Measurements from ENCODE around the gene ZBTB4. TPM values are rescaled to one million over a fixed set of nuclear protein-coding genes. Genes with fewer than 3 reads are reported as not detected.
"Not testable (repeated sequence)": the region's sequence is repeated elsewhere in the genome, so short reads cannot be mapped to it uniquely, and the experiment has no call there.

ZBTB4 gene
- total RNA-seq, 2 donors from 2014 or later, result 67.3 to 67.9 TPM

GRCh38 chr17:7497228-7497627 lies 17.8 kb upstream of the ZBTB4 start:
- peak; percentile 74 for DNase-seq (ENCODE audit: low spot score)
- intact Hi-C loops (cut with DNase I), result loop anchor here in 1 of 2 donors (5.0 kb wide), 1 partner anchor 970 kb away; no protein-coding TSS in a partner anchor

GRCh38 chr17:7496470-7497183 lies 17.2 kb upstream of the ZBTB4 start:
- intact Hi-C loops (cut with DNase I), result loop anchor here in 1 of 2 donors (5.0 kb wide), 1 partner anchor 969 kb away; no protein-coding TSS in a partner anchor
- DNase-seq (ENCODE audit: low spot score), result peak; percentile 80

GRCh38 chr17:7495906-7496434 lies 16.5 kb upstream of the ZBTB4 start:
- no peak for DNase-seq (ENCODE audit: low spot score)
- intact Hi-C loops (cut with DNase I), result loop anchor here in 1 of 2 donors (5.0 kb wide), 1 partner anchor 969 kb away; no protein-coding TSS in a partner anchor

- intact Hi-C loops (cut with DNase I), result no loop called here
- no peak for DNase-seq (ENCODE audit: low spot score)
Observed at GRCh38 chr17:7493941-7494340, 14.5 kb upstream of the ZBTB4 start.

GRCh38 chr17:7491583-7491982 lies 12.2 kb upstream of the ZBTB4 start:
- no peak for DNase-seq (ENCODE audit: low spot score)
- intact Hi-C loops (cut with DNase I), result no loop called here

GRCh38 chr17:7490144-7490543 lies 10.7 kb upstream of the ZBTB4 start:
- no peak for DNase-seq (ENCODE audit: low spot score)
- intact Hi-C loops (cut with DNase I), result no loop called here

GRCh38 chr17:7486181-7486580 lies 6.8 kb upstream of the ZBTB4 start:
- intact Hi-C loops (cut with DNase I), result loop anchor here in 1 of 2 donors (5.0 kb wide), 1 partner anchor 49 kb away; the partner anchor contains the start of genes FGF11 and TMEM102
- no peak for DNase-seq (ENCODE audit: low spot score)

GRCh38 chr17:7484919-7485377 lies 5.5 kb upstream of the ZBTB4 start:
- DNase-seq (ENCODE audit: low spot score), result no peak
- intact Hi-C loops (cut with DNase I), result loop anchor here in 1 of 2 donors (5.0 kb wide), 1 partner anchor 48 kb away; the partner anchor contains the start of genes FGF11 and TMEM102

- peak; percentile 99 for DNase-seq (ENCODE audit: low spot score)
- intact Hi-C loops (cut with DNase I), result no loop called here
Observed at GRCh38 chr17:7484067-7484918, 4.9 kb upstream of the ZBTB4 start, which contains the start of gene POLR2A. Gene POLR2A, plus strand, starts transcription at chr17:7484366.

GRCh38 chr17:7483255-7484066 lies 4.0 kb upstream of the ZBTB4 start:
- DNase-seq (ENCODE audit: low spot score), result peak; percentile 98
- intact Hi-C loops (cut with DNase I), result no loop called here

GRCh38 chr17:7482742-7483088 lies 3.3 kb upstream of the ZBTB4 start:
- DNase-seq (ENCODE audit: low spot score); intact Hi-C loops (cut with DNase I): not testable (repeated sequence)

GRCh38 chr17:7481842-7482741 lies 2.7 kb upstream of the ZBTB4 start:
- intact Hi-C loops (cut with DNase I); DNase-seq (ENCODE audit: low spot score): not testable (repeated sequence)

GRCh38 chr17:7481275-7481674 lies 1.8 kb upstream of the ZBTB4 start, which contains the start of gene SLC35G6:
Gene SLC35G6, plus strand, starts transcription at chr17:7481446. Its CDS starts 71 bp downstream, at chr17:7481517.
- intact Hi-C loops (cut with DNase I); DNase-seq (ENCODE audit: low spot score): not testable (repeated sequence)

GRCh38 chr17:7480089-7480384 lies 606 bp upstream of the ZBTB4 start:
- intact Hi-C loops (cut with DNase I), result no loop called here
- DNase-seq (ENCODE audit: low spot score), result no peak

GRCh38 chr17:7478276-7479212 lies 887 bp downstream of the ZBTB4 start:
- intact Hi-C loops (cut with DNase I), result loop anchor here in 1 of 2 donors (5.0 kb wide), 1 partner anchor 36 kb away; no protein-coding TSS in a partner anchor
- DNase-seq (ENCODE audit: low spot score), result no peak

- intact Hi-C loops (cut with DNase I), result loop anchor here in 1 of 2 donors (5.0 kb wide), 1 partner anchor 35 kb away; no protein-coding TSS in a partner anchor
- DNase-seq (ENCODE audit: low spot score), result no peak
Observed at GRCh38 chr17:7477392-7478275, 1.8 kb downstream of the ZBTB4 start.
